MCF 10A (cell line): ENCODE measurements around the gene DOCK11. TPM values are rescaled to one million over a fixed set of nuclear protein-coding genes. Genes with fewer than 3 reads are reported as not detected.

Experiments
- BruUV-seq: library from RNA; stranded (reverse); fragments of 400-500 nt; replicated peaks from 2 replicates; lab custom pipeline; 2021; lab: Mats Ljungman, UMichigan
- CTCF ChIA-PET: fragments of 300-600 bp; sonication (Branson Sonifier 250); formaldehyde crosslinking; extraction: SDS; loops from one replicate; lab custom pipeline; 2021; ENCODE audit warnings: antibody characterized with exemption, inconsistent platforms; lab: Yijun Ruan, JAX
- POLR2A ChIA-PET: fragments of 300-600, 350-650 bp; sonication (Branson Sonifier 250); formaldehyde crosslinking; extraction: SDS; loops from one replicate; lab custom pipeline; 2020; ENCODE audit warnings: antibody characterized with exemption, inconsistent platforms; lab: Yijun Ruan, JAX
- DNase-seq: peaks from one replicate; pipeline ENCODE4 v3.0.0-alpha.2; 2018; ENCODE audit not compliant: unreplicated experiment
- H3K27ac Mint-ChIP-seq: one replicate; pipeline ENCODE4 v1.8.0; 2022; ENCODE audit warnings: mild to moderate bottlenecking, low read depth, mixed read lengths; ENCODE audit not compliant: unreplicated experiment
- H3K27me3 Mint-ChIP-seq: one replicate; pipeline ENCODE4 v1.8.0; 2022; ENCODE audit warnings: mixed read lengths; ENCODE audit not compliant: insufficient read depth, unreplicated experiment
- H3K36me3 Mint-ChIP-seq: one replicate; pipeline ENCODE4 v1.8.0; 2022; ENCODE audit warnings: mild to moderate bottlenecking, moderate library complexity, mixed read lengths; ENCODE audit not compliant: insufficient read depth, unreplicated experiment
- H3K4me1 Mint-ChIP-seq: one replicate; pipeline ENCODE4 v1.8.0; 2022; ENCODE audit warnings: mixed read lengths; ENCODE audit not compliant: insufficient read depth, unreplicated experiment
- H3K4me3 Mint-ChIP-seq: one replicate; pipeline ENCODE4 v1.8.0; 2022; ENCODE audit warnings: mild to moderate bottlenecking, moderate library complexity, mixed read lengths; ENCODE audit not compliant: unreplicated experiment
- H3K9me3 Mint-ChIP-seq: one replicate; pipeline ENCODE4 v1.8.0; 2022; ENCODE audit warnings: mixed read lengths; ENCODE audit not compliant: unreplicated experiment
- CTCF ChIP-seq: fragments of 200-600 bp; IDR thresholded peaks from one replicate; pipeline ENCODE4 v1.8.0; 2022; ENCODE audit warnings: antibody characterized with exemption, mild to moderate bottlenecking; ENCODE audit not compliant: unreplicated experiment
- intact Hi-C: fragments of 100-400 bp; cut with micrococcal nuclease; formaldehyde crosslinking; loops from 2 replicates; pipeline ENCODE4 v1.14.1; 2022
- total RNA-seq: library from RNA; stranded (reverse); gene quantifications from 2 replicates; pipeline ENCODE4 v1.2.3, GENCODE V29; 2022

Gene DOCK11
- total RNA-seq, 1 experiment from 2014 or later = 1.9 TPM

GRCh38 chrX:118589227-118589626 is 93.6 kb downstream of the DOCK11 start:
- no peak overlapping the region for H3K4me3 Mint-ChIP-seq
- no TSS peak for BruUV-seq
- ChIA-PET CTCF (interaction anchor here (2.2 to 2.3 kb wide), 2 partner anchors 10 to 13 kb away, joined by 7 to 17 read pairs; no protein-coding TSS in a partner anchor), POLR2A (no interaction called here)
- peaks cover 23% of the 10 kb centered on the region for H3K27me3 Mint-ChIP-seq
- intact Hi-C loops = no loop called here
- no peaks in the 10 kb centered on the region for H3K9me3 Mint-ChIP-seq
- H3K27ac Mint-ChIP-seq = no peak overlapping the region
- no peaks in the 10 kb centered on the region for H3K4me1 Mint-ChIP-seq
- TF ChIP-seq CTCF = no peak
- no peak for DNase-seq
- no peaks in the 10 kb centered on the region for H3K36me3 Mint-ChIP-seq

- no TSS peak for BruUV-seq
- intact Hi-C loops = no loop called here
- peaks cover 7% of the 10 kb centered on the region for H3K4me1 Mint-ChIP-seq
- POLR2A ChIA-PET = no interaction called here
- H3K27me3 Mint-ChIP-seq = peaks cover 33% of the 10 kb centered on the region
- no peaks in the 10 kb centered on the region for H3K9me3 Mint-ChIP-seq
- no peak overlapping the region for H3K27ac Mint-ChIP-seq
- H3K4me3 Mint-ChIP-seq = no peak overlapping the region
- no peak for DNase-seq
- no peak for TF ChIP-seq CTCF
- no peaks in the 10 kb centered on the region for H3K36me3 Mint-ChIP-seq
- CTCF ChIA-PET = interaction anchor here (0.8 kb wide), 1 partner anchor 8 kb away, joined by 4 read pairs; no protein-coding TSS in a partner anchor
These were observed 97.8 kb downstream of the DOCK11 start for GRCh38 chrX:118593407-118593806.

GRCh38 chrX:118594697-118595420 is 99.2 kb downstream of the DOCK11 start:
- CTCF ChIA-PET = interaction anchor here (0.7 to 1.1 kb wide), 2 partner anchors 14 to 135 kb away, joined by 4 read pairs; no protein-coding TSS in a partner anchor

More at GRCh38 chrX:118594697-118595420, 99.2 kb downstream of the DOCK11 start:
- no peak for TF ChIP-seq CTCF
- Mint-ChIP-seq H3K27me3 (peaks cover 32% of the 10 kb centered on the region), H3K27ac (no peak overlapping the region), H3K36me3 (no peaks in the 10 kb centered on the region), H3K4me1 (peaks cover 7% of the 10 kb centered on the region), H3K4me3 (no peak overlapping the region), H3K9me3 (no peaks in the 10 kb centered on the region)
- POLR2A ChIA-PET = no interaction called here
- DNase-seq = no peak
- no TSS peak for BruUV-seq
- intact Hi-C loops = no loop called here
